ENCODE measurements around the gene TPSG1. TPM values are rescaled to one million over a fixed set of nuclear protein-coding genes. Genes with fewer than 3 reads are reported as not detected.

Gene TPSG1
- total and polyA plus RNA-seq, 2 experiments from 2014 or later, result 0.77 TPM; not detected in 1

- no peak for TF ChIP-seq CTCF (IDR thresholded peaks at IDR 0.05; ENCODE audit: low read depth, low read length)
- H3K9me3 ChIP-seq (ENCODE audit: low read depth), result no peaks in the 10 kb centered on the region
- no peak for DNase-seq (ENCODE audit: low read depth in 1 of 2, low spot score in 1 of 2)
- no peaks in the 10 kb centered on the region for H3K27me3 ChIP-seq
- H3K4me3 ChIP-seq, result no peak overlapping the region
- H3K4me1 ChIP-seq (ENCODE audit: low read depth), result no peaks in the 10 kb centered on the region
- H3K36me3 ChIP-seq, result peaks cover 3% of the 10 kb centered on the region
- no peak overlapping the region for H3K27ac ChIP-seq
Measured at GRCh38 chr16:1213231-1213630, 11.8 kb downstream of the TPSG1 start.

- Histone ChIP-seq H3K9me3 (ENCODE audit: low read depth) (no peaks in the 10 kb centered on the region), H3K27ac (no peak overlapping the region), H3K36me3 (peaks cover 5% of the 10 kb centered on the region), H3K27me3 (no peaks in the 10 kb centered on the region), H3K4me3 (no peak overlapping the region), H3K4me1 (ENCODE audit: low read depth) (no peaks in the 10 kb centered on the region)
- no peak for DNase-seq (ENCODE audit: low read depth in 1 of 2, low spot score in 1 of 2)
- TF ChIP-seq CTCF (IDR thresholded peaks at IDR 0.05; ENCODE audit: low read depth, low read length), result no peak
Measured at GRCh38 chr16:1212616-1213194, 12.4 kb downstream of the TPSG1 start.

DNA sequence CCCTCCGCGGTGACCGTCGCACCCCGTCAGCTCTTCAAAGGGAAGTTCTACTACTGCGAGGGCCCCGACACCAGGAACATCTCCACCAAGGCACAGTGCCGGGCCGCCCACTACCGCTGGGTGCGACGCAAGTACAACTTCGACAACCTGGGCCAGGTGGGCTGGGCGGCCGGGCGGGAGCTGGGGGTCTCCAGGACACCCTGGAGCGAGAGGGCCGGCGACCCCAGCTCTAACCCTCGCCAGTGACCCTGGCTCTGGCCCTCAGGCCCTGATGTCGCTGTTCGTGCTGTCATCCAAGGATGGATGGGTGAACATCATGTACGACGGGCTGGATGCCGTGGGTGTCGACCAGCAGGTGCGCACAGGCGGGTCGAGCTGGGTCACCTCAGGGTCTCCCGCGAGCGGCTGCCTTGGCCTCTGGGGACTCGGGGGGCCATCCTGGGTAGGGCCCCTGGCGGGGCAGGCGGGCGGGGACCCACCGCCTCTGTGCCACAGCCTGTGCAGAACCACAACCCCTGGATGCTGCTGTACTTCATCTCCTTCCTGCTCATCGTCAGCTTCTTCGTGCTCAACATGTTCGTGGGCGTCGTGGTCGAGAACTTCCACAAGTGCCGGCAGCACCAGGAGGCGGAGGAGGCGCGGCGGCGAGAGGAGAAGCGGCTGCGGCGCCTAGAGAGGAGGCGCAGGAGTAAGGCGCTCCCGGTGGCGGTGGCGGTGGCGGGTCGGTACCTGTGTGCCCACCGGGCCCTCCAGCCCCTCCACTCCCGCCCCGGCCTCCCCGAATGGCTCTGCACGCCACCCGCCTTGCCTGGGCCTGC is 13.4 kb downstream of the TPSG1 start:
- H3K27ac ChIP-seq, result no peak overlapping the region
- no peak for DNase-seq (ENCODE audit: low read depth in 1 of 2, low spot score in 1 of 2)
- no peak for TF ChIP-seq CTCF (IDR thresholded peaks at IDR 0.05; ENCODE audit: low read depth, low read length)
- no peak overlapping the region for H3K4me3 ChIP-seq
- H3K36me3 ChIP-seq, result peaks cover 6% of the 10 kb centered on the region
- no peaks in the 10 kb centered on the region for H3K27me3 ChIP-seq
- H3K9me3 ChIP-seq (ENCODE audit: low read depth), result no peaks in the 10 kb centered on the region
- H3K4me1 ChIP-seq (ENCODE audit: low read depth), result no peaks in the 10 kb centered on the region

- Histone ChIP-seq H3K27me3 (no peaks in the 10 kb centered on the region), H3K27ac (no peak overlapping the region), H3K36me3 (peaks cover 6% of the 10 kb centered on the region), H3K9me3 (ENCODE audit: low read depth) (no peaks in the 10 kb centered on the region), H3K4me3 (no peak overlapping the region), H3K4me1 (ENCODE audit: low read depth) (no peaks in the 10 kb centered on the region)
- DNase-seq (ENCODE audit: low read depth in 1 of 2, low spot score in 1 of 2), result no peak
- TF ChIP-seq CTCF (IDR thresholded peaks at IDR 0.05; ENCODE audit: low read depth, low read length), result no peak
Measured at GRCh38 chr16:1210461-1210860, 14.6 kb downstream of the TPSG1 start.

DNA sequence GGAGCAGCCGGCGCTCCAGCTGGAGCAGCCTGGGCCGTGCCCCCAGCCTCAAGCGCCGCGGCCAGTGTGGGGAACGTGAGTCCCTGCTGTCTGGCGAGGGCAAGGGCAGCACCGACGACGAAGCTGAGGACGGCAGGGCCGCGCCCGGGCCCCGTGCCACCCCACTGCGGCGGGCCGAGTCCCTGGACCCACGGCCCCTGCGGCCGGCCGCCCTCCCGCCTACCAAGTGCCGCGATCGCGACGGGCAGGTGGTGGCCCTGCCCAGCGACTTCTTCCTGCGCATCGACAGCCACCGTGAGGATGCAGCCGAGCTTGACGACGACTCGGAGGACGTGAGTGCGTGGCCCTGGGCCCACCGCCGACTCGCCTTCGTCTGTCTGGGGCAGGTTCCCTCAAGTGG is 16.0 kb downstream of the TPSG1 start:
- no peaks in the 10 kb centered on the region for H3K27me3 ChIP-seq
- peaks cover 6% of the 10 kb centered on the region for H3K36me3 ChIP-seq
- no peak for TF ChIP-seq CTCF (IDR thresholded peaks at IDR 0.05; ENCODE audit: low read depth, low read length)
- H3K9me3 ChIP-seq (ENCODE audit: low read depth), result no peaks in the 10 kb centered on the region
- no peak overlapping the region for H3K4me3 ChIP-seq
- no peak overlapping the region for H3K27ac ChIP-seq
- DNase-seq (ENCODE audit: low read depth in 1 of 2, low spot score in 1 of 2), result no peak
- no peaks in the 10 kb centered on the region for H3K4me1 ChIP-seq (ENCODE audit: low read depth)
